Smooth muscle cell (in vitro differentiated cells): ENCODE measurements around the gene HHLA2. TPM values are rescaled to one million over a fixed set of nuclear protein-coding genes. Genes with fewer than 3 reads are reported as not detected.

Experiments used
- DNase-seq: peaks from one replicate; lab custom pipeline; 2025; ENCODE audit not compliant: unreplicated experiment; lab: John Stamatoyannopoulos, UW
- H2AFZ ChIP-seq: fragments of 200-600 bp; sonication (generic); 2 replicates; pipeline ENCODE4 v1.6.0; 2016; ENCODE audit warnings: antibody characterized with exemption, low read depth, mild to moderate bottlenecking
- H3F3A ChIP-seq: fragments of 200-600 bp; sonication (generic); 2 replicates; pipeline ENCODE4 v1.6.0; 2017; ENCODE audit warnings: antibody characterized with exemption, low read depth
- H3K27ac ChIP-seq: fragments of 200-600 bp; sonication (generic); 2 replicates; pipeline ENCODE4 v1.5.1; 2016; ENCODE audit warnings: low read depth, mild to moderate bottlenecking
- H3K27me3 ChIP-seq: fragments of 200-600 bp; sonication (generic); 2 replicates; pipeline ENCODE4 v1.6.1; 2016; ENCODE audit warnings: low read depth, mild to moderate bottlenecking
- H3K36me3 ChIP-seq: fragments of 200-600 bp; sonication (generic); 2 replicates; pipeline ENCODE4 v1.5.1; 2016; ENCODE audit warnings: low read depth
- H3K4me1 ChIP-seq: fragments of 200-600 bp; sonication (generic); 2 replicates; pipeline ENCODE4 v1.5.1; 2016; ENCODE audit warnings: low read depth
- H3K4me2 ChIP-seq: fragments of 200-600 bp; sonication (generic); 2 replicates; pipeline ENCODE4 v1.6.0; 2016; ENCODE audit warnings: mild to moderate bottlenecking
- H3K4me3 ChIP-seq: fragments of 200-600 bp; sonication (generic); 2 replicates; pipeline ENCODE4 v1.5.1; 2016; ENCODE audit warnings: mild to moderate bottlenecking
- H3K79me2 ChIP-seq: fragments of 200-600 bp; sonication (generic); 2 replicates; pipeline ENCODE4 v1.6.0; 2016; ENCODE audit warnings: low read depth, mild to moderate bottlenecking
- H3K9ac ChIP-seq: fragments of 200-600 bp; sonication (generic); 2 replicates; pipeline ENCODE4 v1.6.0; 2016; ENCODE audit warnings: low read depth
- H3K9me3 ChIP-seq: fragments of 200-600 bp; sonication (generic); replicated peaks from 2 replicates; pipeline ENCODE4 v1.5.1; 2016; ENCODE audit warnings: low read depth
- H4K20me1 ChIP-seq: fragments of 200-600 bp; sonication (generic); 2 replicates; pipeline ENCODE4 v1.6.0; 2016; ENCODE audit warnings: low read depth
- WGBS: methylation state at CpG from one replicate; pipeline ENCODE4 v1.1.7; 2016; ENCODE audit warnings: low lambda C conversion rate; 5-methylcytosine and 5-hydroxymethylcytosine counted together
- polyA plus RNA-seq: library from polyadenylated mRNA; unstranded; fragments of >200 nt; fragmentation: Nextera tagmentation; extraction: Ambion mirVana; gene quantifications from 2 replicates; pipeline ENCODE4 v1.2.1, GENCODE V29; 2016
- total RNA-seq: library from RNA; depleted of rRNA; stranded (reverse); fragments of >200 nt; gene quantifications from 2 replicates; pipeline ENCODE4 v1.2.3, GENCODE V29; 2014
- TF ChIP-seq, protein P1 (sequence below): fragments of 200-600 bp; sonication (generic); IDR thresholded peaks from 2 replicates; pipeline ENCODE4 v1.5.1; 2017; ENCODE audit warnings: borderline replicate concordance, mild to moderate bottlenecking, antibody characterized with exemption; ENCODE audit not compliant: insufficient read depth, poor library complexity, severe bottlenecking

Gene HHLA2
- total and polyA plus RNA-seq, 2 experiments from 2014 or later, result not detected

DNA sequence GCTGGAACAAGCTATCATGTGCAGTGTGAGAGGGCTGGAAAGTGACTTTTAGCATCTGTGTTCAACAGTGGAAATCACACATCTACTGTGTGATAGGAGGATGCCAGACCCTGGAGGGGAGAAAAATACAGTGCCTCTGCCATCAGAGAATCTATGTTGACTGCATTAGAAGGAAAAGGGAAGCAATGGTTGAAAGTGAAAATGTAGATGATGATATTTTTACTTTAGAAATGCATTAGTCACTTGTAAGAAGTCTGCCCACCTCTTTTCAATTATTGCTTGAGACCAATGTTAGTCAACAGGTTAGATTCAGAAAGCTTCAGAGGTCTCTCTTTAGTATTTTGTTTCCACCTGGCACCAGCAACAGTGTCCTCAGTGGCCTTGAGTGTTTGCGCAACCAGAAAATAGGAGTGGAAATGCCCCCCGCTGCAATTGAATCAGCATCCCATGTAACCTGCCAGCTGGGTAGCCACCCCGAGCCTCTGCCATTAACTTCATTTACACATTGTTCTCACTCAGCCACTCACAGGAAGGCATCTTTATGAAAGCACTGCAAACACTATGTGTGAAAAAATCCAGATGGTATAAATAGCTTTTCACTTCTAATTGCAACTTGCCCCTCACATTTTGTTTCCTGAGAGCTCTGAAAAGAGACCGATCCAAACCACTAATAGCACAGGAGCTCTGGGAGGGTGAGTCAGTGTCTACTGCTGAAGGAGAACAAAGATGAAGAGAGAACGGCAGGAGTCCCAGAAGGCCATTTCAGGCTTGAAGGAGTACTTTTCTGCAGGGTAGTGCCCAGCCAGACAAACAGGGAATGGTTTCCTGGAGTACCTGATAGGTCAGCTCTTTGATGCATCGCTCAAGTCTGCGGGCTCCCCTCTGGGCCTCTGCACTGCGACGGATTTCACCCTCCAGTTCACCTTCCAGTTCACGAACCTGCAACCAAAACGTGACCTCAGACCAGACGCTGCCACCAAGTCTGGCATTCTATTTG lies 92.1 kb downstream of the HHLA2 start:
- Histone ChIP-seq H3K36me3 (no peaks in the 10 kb centered on the region), H3K4me1 (no peaks in the 10 kb centered on the region), H3K27ac (no peak overlapping the region), H3K9me3 (no peaks in the 10 kb centered on the region), H3F3A (no peaks in the 10 kb centered on the region), H4K20me1 (no peaks in the 10 kb centered on the region), H3K4me2 (no peak overlapping the region), H3K79me2 (no peaks in the 10 kb centered on the region), H3K27me3 (peaks cover 6% of the 10 kb centered on the region), H3K9ac (no peak overlapping the region), H3K4me3 (no peak overlapping the region), H2AFZ (no peak overlapping the region)
- no peak for DNase-seq
- WGBS, result 68% methylated on average over 12 of the region's 12 CpGs
- TF ChIP-seq, protein P1, sequence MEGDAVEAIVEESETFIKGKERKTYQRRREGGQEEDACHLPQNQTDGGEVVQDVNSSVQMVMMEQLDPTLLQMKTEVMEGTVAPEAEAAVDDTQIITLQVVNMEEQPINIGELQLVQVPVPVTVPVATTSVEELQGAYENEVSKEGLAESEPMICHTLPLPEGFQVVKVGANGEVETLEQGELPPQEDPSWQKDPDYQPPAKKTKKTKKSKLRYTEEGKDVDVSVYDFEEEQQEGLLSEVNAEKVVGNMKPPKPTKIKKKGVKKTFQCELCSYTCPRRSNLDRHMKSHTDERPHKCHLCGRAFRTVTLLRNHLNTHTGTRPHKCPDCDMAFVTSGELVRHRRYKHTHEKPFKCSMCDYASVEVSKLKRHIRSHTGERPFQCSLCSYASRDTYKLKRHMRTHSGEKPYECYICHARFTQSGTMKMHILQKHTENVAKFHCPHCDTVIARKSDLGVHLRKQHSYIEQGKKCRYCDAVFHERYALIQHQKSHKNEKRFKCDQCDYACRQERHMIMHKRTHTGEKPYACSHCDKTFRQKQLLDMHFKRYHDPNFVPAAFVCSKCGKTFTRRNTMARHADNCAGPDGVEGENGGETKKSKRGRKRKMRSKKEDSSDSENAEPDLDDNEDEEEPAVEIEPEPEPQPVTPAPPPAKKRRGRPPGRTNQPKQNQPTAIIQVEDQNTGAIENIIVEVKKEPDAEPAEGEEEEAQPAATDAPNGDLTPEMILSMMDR, result no peak

DNA sequence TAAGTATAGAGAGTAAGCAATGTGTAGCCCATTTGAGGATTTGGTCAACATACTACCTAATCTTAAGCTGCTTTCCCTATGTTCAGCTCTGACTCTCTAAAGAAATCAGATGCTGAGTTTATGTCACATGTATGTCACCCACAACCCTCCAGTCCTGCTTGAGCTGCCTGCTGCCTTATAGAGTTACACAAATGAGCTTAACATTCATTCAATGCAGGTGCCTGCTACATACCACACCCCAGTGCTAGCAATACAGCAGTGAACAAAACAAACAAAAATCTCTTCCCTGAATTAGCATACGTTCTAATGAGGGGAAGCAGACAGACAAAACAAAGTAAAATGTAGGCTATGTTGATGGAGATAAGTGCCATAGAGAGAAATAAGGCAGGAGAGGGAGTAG lies 93.0 kb downstream of the HHLA2 start:
- Histone ChIP-seq H3F3A (no peaks in the 10 kb centered on the region), H3K4me3 (no peak overlapping the region), H4K20me1 (no peaks in the 10 kb centered on the region), H3K4me1 (no peaks in the 10 kb centered on the region), H3K4me2 (no peak overlapping the region), H3K9me3 (no peaks in the 10 kb centered on the region), H3K36me3 (no peaks in the 10 kb centered on the region), H3K79me2 (no peaks in the 10 kb centered on the region), H3K9ac (no peak overlapping the region), H3K27ac (no peak overlapping the region), H2AFZ (no peak overlapping the region), H3K27me3 (peaks cover 6% of the 10 kb centered on the region)
- TF ChIP-seq, protein P1, result no peak
- 59% methylated on average over 1 of the region's 1 CpG for WGBS
- DNase-seq, result no peak

DNA sequence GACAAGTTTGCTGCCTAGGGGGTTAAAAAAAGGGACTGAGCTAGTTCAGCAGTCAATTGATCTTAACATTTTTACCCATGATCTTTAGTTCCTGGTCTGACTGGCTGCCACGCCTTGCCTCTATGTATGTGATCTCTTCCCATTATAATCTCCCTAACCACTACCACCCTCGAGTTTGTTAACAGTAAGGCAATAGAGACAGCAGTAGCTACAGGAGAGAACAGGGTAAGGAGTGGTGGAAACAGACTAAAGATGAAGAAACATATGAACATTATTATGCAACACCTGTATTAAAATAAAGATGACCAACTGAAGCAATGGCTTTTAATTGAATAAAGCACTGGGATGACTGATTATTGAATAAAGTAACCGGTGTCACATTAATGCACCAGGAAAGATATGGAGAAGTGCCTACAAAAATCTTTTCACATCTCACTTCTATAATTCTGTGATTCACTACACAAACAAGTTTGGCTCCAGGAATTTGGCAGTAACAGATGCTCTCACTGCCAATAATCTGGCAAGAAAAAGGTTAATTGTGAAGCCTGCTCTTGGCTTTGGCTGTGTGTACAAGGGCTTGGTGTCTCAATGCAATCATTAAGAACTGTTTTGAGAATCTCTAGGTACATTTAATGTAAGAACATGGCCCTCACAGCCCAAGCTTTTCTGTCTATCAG lies 95.7 kb downstream of the HHLA2 start:
- no peaks in the 10 kb centered on the region for H3K36me3 ChIP-seq
- no peaks in the 10 kb centered on the region for H3K9me3 ChIP-seq
- H3K9ac ChIP-seq, result no peak overlapping the region
- H3F3A ChIP-seq, result no peaks in the 10 kb centered on the region
- WGBS, result 91% methylated on average over 3 of the region's 3 CpGs
- DNase-seq, result no peak
- H3K4me2 ChIP-seq, result no peak overlapping the region
- H3K4me1 ChIP-seq, result no peaks in the 10 kb centered on the region
- no peaks in the 10 kb centered on the region for H4K20me1 ChIP-seq
- TF ChIP-seq, protein P1, result no peak
- no peak overlapping the region for H3K27ac ChIP-seq
- peaks cover 6% of the 10 kb centered on the region for H3K27me3 ChIP-seq
- no peak overlapping the region for H2AFZ ChIP-seq
- no peaks in the 10 kb centered on the region for H3K79me2 ChIP-seq
- H3K4me3 ChIP-seq, result no peak overlapping the region
